ENCODE data around the gene SPI1.

GRCh38 chr11:47393163-47394049 lies 15.1 kb upstream of the SPI1 start:
- TF ChIP-seq, protein P1, sequence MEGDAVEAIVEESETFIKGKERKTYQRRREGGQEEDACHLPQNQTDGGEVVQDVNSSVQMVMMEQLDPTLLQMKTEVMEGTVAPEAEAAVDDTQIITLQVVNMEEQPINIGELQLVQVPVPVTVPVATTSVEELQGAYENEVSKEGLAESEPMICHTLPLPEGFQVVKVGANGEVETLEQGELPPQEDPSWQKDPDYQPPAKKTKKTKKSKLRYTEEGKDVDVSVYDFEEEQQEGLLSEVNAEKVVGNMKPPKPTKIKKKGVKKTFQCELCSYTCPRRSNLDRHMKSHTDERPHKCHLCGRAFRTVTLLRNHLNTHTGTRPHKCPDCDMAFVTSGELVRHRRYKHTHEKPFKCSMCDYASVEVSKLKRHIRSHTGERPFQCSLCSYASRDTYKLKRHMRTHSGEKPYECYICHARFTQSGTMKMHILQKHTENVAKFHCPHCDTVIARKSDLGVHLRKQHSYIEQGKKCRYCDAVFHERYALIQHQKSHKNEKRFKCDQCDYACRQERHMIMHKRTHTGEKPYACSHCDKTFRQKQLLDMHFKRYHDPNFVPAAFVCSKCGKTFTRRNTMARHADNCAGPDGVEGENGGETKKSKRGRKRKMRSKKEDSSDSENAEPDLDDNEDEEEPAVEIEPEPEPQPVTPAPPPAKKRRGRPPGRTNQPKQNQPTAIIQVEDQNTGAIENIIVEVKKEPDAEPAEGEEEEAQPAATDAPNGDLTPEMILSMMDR (IDR thresholded peaks at IDR 0.05): no peak
- TF ChIP-seq EZH2 (IDR thresholded peaks at IDR 0.05): no peak

Measured in neural progenitor cell (in vitro differentiated cells).